Posterior cingulate gyrus (tissue), 11 donors: ENCODE measurements around the gene BTBD19.
"Not testable (repeated sequence)": the region's sequence is repeated elsewhere in the genome, so short reads cannot be mapped to it uniquely, and the experiment has no call there.

Source experiments
- DNase-seq, 10 donors: peaks; one replicate each; pipeline versions ENCODE4 v3.0.0 to v3.0.0-alpha.2; 2020 to 2021; ENCODE audit warnings: mixed read lengths in 3 of 10
- intact Hi-C: fragments of 100-400 bp; cut with DNase I; formaldehyde crosslinking; loops from one replicate; pipeline ENCODE4 v1.15.1; 2023

Gene BTBD19, protein sequence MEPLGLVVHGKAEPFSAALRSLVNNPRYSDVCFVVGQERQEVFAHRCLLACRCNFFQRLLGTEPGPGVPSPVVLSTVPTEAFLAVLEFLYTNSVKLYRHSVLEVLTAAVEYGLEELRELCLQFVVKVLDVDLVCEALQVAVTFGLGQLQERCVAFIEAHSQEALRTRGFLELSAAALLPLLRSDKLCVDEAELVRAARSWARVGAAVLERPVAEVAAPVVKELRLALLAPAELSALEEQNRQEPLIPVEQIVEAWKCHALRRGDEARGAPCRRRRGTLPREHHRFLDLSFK

DNA sequence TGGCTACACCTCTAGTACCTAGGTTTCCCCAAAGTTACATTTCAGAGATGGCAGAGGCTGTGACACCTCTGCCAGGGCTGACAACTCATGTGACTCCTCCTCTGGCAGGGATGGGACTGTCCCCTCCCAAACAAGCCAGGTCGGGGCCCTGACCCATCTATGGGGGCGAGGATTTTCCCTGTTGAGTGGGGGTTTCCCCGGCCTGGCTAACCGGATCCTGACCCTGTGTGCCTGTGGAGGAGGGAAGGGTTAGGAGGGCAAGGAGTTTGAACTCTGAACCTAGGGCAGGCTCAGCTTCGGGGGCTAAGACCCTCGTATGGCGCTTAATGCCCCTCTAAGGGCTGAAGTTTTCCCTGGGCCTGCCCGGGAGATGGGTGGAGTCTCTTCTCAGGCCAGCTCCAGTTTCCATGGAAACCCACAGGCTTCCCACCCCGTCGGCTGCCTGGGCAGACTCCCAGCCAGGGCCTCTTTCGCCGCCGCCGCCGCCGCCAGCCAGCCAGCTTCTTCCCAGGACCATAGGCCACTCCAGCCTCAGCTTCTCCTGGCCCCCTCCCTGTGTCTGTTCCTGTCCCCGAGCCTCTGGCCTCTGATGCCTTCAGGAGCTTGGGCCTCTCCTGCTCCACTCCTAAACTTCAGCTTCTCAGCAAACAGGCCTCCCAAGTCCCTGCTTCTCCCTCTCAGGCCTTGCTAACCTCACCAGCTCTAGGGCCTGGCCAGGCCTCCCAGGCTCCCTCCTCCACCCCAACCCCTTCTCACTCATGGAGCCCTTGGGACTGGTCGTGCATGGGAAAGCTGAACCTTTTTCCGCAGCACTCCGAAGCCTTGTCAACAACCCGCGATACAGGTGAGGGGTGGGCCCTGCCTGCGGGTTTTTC, at the start of gene BTBD19:
Gene BTBD19, plus strand, starts transcription at position 461 of the 875 bp plus-strand sequence. Its CDS starts 298 bp downstream, at position 759.
- intact Hi-C loops: no loop called here
- peak in 9 of 10 donors; percentile 75 to 98 (median 79) for DNase-seq

DNA sequence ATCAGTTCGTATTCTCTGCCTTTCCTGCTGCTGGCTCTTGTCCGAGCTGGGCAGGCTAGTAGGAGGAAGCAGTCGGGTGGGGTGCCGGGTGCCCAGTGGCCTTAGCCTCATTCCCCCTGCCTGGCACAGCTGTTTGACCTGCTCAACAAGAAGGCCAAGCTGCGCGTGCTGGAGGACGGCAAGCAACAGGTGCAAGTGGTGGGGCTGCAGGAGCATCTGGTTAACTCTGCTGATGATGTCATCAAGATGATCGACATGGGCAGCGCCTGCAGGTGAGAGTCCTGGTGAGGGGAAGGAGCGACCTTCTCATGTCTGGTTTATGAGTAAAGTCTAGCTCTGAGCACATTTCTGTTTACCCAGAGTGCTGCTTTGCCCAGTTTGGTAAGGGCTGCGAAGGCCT, 49.2 kb upstream of the BTBD19 start:
- DNase-seq: no peak
- intact Hi-C loops: no loop called here

DNA sequence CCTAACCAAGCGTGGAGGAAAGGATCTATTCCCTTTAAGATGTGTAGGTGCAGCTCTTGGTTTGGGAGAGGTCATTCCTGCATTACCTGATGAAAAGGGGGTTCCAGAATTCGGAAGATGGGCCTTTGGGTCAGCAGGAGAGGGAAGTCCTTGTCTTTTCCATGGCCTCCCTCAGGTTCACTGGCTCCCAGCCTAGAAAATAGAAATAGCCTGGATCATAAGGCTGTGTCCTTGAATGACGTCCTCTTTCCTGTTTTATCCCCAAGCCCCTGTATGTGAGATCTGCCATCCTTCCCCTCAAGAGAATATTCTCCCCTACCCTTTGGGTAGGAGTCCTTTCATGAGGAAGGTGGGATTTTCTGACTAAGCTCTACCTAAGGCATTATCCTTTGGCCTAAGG, 47.4 kb upstream of the BTBD19 start:
- intact Hi-C loops: no loop called here
- no peak for DNase-seq

DNA sequence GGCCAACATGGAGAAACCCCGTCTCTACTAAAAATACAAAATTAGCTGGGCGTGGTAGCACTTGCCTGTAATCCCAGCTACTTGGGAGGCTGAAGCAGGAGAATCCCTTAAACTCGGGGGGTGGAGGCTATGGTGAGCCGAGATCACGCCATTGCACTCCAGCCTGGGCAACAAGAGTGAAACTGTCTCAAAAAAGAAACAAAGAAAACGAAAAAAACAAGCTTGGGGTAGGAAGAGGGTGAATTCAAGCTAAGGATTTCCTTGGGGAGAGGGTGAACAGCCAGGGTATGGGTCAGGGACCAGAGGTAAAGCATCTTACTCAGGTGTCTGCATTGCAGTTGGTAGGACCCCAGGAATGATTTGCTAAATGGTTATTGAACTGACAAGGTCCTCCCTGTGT, 41.9 kb upstream of the BTBD19 start:
- intact Hi-C loops, DNase-seq: not testable (repeated sequence)

DNA sequence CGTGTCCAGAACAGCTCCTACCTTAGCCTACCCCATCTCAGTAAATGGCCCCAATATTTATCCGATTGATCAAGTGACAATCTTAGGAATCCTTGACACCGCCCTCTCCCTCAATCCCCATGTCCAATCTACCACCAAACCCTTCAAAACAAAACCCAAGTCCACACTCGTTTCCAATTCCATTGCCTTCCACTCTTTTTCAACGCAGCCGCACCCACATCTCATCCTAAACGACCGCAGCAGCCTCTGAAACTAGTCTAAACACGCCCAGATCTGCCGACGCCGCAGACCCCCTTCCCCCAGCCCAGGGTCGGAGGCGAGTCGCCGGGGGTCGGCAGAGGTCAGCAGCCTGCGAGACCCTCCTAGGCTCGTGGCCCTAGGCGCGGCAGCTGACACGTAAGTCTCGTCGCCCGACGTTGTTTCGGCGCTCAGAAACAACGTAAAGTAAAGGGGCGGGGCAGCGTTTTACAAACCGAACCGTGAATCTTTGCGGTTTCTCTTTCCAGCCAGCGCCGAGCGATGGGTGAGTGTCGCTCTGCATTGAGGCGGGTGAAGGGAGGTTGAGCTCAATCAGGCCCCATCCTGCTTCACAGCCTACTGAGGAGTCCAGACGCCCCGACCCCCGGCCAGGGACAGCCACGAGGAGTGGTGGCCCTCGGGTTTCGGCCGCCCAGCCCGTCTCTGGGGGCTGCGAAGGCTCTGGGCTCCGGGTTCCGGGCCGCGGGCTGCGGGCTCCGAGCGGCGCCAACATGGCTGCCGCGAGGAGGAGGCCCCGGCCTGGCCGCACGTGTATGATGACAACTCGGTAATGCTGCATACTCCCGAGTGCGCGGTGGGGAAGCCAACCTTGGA, 33.0 kb upstream of the BTBD19 start, which contains the start of gene RPS8:
Gene RPS8, plus strand, starts transcription at position 463 of the 852 bp plus-strand sequence. Its CDS starts 57 bp downstream, at position 520.
- DNase-seq: peak; percentile 86 to 98 (median 90)
- intact Hi-C loops: loop anchor here (2.0 kb wide), 1 partner anchor 37 kb away; the partner anchor contains the start of gene KIF2C

DNA sequence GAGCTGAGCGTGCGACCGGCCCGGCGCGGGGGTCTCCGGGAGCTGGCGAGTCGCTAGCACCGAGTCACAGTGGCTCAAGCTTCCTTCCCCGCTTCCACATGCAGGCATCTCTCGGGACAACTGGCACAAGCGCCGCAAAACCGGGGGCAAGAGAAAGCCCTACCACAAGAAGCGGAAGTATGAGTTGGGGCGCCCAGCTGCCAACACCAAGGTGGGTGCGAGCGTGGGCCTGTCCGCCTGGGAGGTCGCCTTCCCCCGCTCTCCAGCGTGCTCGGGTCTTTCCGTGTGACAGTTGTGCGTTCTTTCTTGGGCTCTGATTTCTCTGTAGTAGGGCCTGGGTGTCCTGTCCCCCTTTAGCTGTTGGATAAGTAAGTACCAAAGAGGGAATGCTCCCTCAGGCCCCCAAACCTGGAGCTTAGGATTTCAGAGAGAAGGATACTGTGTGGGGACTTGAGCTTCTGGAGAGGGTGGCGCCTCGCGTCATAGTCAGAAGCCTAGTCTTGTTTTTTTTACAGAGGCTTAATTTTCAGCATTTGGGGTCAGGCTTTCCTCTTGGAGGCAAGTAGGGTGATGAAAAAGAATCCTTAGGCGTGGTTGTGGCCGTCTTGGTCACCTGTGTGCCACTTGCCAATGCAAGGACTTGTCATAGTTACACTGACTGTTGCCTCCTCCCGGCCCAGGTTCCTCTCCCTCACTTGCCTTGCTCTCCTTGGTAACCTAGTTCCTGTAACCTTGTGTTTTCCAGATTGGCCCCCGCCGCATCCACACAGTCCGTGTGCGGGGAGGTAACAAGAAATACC, 32.2 kb upstream of the BTBD19 start:
- DNase-seq: peak in 2 of 10 donors; percentile 27 to 85
- intact Hi-C loops: loop anchor here (2.0 kb wide), 1 partner anchor 37 kb away; the partner anchor contains the start of gene KIF2C

DNA sequence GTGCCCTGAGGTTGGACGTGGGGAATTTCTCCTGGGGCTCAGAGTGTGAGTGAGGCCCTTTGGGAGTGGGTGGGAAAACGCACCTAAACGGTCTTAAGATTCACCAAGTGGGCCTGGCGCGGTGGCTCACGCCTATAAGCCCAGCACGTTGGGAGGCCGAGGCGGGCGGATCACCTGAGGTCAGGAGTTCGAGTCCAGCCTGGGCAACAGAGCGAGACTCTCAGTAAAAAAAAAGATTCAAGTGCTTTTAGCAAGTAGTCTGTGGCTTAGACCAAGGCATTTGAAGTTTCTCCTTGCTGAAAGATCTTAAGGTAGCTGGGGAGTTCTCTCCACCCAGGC, 31.6 kb upstream of the BTBD19 start:
- no peak for DNase-seq
- intact Hi-C loops: no loop called here

DNA sequence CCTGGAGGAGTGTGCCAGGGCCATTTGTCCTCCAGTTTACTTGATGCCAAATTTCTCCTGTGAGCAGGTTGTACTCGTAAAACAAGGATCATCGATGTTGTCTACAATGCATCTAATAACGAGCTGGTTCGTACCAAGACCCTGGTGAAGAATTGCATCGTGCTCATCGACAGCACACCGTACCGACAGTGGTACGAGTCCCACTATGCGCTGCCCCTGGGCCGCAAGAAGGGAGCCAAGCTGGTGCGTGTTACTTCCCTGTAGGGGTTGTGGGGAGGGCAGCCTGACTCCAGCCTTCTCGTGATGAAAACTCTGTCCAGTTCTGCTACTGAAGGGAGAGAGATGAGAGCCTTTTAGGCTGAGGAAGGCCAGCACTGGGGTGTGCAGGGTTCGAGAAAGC, 30.8 kb upstream of the BTBD19 start:
- intact Hi-C loops: no loop called here
- DNase-seq: peak in 2 of 10 donors; percentile 31 to 53

DNA sequence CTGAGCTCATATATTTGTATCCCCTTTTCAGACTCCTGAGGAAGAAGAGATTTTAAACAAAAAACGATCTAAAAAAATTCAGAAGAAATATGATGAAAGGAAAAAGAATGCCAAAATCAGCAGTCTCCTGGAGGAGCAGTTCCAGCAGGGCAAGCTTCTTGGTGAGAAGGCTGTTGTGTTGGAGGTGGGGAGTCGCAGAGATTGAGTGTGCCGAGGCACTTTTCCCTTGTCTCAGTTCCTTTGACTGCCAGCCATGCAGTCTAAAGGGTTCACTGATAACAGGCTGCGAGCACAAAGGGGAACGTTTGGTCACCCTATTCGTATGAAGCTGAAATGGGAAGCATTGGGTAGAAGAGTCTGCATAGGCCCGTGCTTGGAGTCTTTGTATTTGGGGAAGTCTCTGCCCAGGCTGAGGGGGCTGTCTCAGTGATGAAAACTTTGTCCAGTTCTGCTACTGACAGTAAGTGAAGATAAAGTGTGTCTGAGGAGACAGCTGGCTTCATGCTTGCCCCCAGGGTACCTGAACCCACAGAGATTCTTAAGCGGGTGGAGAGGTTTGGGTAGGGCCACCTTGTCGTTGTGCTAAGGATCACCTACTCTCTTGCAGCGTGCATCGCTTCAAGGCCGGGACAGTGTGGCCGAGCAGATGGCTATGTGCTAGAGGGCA, 30.2 kb upstream of the BTBD19 start:
- DNase-seq: peak in 1 of 10 donors; percentile 44
- intact Hi-C loops: no loop called here

DNA sequence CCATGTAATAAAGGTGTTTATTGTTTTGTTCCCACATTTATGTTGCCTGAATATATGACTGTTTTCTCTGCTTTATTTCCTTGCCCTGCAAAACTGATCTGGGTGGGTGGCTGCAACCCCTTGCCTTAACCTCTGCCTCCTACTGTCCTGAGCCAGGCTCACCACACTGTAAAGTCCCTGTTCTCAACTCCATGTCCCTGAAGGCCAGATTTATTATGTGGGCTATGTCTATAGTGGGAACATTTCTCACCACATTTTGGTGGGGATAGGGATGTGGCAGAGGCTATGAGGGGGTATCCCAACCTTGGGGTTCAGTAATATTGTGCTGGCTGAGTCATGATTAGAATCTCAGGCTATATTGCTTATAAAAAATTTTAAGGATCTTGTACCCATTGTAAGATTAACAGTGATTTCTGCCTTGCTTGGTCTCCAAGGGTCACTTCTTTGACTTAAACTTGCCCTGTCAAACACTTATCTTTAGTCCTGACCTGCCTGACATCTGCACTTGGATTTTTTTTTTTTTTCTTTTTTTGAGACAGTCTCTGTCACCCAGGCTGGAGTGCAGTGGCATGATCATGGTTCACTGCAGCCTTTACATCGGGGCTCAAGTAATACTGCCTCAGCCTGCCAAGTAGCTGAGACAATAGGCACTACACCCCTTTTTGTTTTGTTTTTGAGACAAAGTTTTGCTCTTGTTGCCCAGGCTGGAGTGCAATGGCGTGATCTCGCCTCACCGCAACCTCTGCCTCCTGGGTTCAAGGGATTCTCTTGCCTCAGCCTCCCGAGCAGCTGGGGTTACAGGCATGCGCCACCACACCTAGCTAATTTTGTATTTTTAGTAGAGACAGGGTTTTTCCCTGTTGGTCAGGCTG, 29.4 kb upstream of the BTBD19 start:
- intact Hi-C loops: no loop called here
- DNase-seq: peak in 1 of 10 donors; percentile 29

DNA sequence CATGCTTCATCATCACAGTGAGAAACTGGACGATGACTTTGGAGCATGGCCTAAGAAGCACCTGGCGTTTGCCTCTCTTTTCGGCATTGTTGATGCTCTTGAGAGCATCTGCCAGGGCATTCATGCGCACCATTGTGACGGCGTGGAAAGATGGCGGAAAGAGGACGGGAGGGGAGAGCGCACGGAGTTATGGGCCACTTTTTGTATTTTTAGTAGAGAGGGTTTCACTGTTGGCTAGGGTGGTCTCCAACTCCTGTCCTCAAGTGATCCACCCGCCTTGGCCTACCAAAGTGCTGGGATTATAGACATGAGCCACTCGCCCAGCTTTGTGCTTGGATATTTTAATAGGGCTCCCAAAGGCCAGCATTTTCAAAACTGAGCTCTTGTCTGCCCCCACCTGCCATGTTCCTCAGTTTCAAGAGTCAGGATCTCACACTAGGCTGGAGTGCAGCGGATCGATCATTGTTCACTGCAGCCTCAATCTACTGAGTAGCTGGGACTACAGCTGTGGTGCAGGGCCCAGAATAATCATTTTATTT, 27.7 kb upstream of the BTBD19 start:
- DNase-seq: no peak
- intact Hi-C loops: no loop called here

DNA sequence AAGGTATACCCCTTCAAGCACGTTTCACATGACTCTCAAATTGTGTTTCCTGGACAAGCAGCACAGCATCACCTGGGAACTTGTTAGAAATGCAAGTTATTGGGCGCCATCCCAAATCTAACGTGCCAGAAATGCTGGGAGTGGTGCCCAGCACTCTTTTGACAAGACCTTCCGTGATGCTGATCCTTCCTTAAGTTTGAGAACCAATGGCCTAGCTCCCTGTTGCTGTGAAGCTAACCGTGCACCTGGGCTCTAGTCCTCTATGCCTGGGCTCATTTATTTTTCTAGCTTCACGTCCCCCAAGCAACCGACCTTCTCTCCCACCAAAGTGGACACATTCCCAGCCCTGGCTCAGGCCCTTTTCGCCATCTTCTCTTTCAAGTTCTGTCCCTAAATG, 24.6 kb upstream of the BTBD19 start:
- peak in 1 of 10 donors; percentile 4 for DNase-seq
- intact Hi-C loops: no loop called here

DNA sequence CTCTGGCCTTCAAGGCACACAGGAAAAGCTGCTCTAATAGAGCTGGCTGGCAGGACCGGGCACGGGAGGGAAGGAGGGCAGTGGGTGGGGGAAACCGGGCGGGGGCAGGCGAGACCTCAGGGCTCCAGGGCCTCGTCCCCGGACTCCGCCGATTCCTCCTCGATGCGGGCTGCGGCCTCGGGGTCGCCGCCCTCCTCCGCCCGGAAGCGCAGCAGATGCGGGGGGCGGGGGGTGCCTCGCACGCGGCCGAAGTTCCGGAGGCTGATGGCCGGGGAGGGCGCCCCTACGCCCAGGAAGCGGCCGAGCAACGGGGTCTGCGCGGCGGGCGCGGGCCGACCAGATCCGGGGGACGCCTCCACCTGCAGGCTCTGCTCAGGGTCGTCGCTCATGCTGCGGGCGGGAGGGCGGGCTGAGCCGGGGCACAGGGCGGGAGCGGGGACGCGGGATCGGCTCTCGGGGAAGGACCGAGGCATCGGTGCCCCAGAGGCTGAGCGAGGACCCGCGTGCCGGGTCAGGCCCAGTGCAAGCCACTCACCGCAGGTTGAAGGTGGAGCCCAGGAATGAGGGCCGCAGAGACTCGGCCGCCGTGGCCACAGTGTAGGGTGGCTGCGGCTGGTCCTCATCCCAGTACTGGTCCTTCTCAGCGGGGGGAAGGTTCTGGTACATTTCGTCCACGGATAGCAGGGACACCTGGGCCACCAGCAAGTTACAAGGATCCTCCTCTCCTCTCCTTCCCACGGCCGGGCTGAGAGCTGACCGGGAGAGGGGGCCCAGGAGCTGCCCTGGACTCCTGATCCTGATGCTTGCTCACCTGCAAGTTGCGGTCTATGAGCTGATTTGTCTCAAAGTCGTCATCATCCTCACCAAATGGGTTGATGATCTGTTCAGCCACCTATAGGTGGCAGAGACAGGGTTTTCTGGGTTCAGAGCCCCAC, 24.0 kb upstream of the BTBD19 start:
- intact Hi-C loops: no loop called here
- peak in 3 of 10 donors; percentile 67 to 80 (median 74) for DNase-seq

DNA sequence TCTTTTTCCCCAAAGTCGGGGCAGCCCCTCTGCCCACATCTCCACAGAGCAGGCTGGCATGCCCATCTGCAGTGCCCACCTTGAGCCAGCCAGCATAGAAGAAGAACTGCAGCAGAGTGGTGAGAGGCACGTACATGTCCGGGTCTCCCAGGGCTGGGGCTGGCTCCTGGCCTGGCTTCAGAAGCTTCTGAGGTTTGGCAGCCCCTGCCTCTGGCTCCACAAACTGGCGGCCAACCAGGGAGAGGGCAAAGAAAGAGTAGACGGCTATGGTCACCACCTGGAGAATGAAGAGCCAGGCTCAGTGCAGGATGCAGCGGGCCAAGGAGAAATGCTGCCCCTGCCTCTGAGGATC, 23.3 kb upstream of the BTBD19 start:
- intact Hi-C loops: no loop called here
- DNase-seq: peak in 3 of 10 donors; percentile 50 to 68 (median 64)

DNA sequence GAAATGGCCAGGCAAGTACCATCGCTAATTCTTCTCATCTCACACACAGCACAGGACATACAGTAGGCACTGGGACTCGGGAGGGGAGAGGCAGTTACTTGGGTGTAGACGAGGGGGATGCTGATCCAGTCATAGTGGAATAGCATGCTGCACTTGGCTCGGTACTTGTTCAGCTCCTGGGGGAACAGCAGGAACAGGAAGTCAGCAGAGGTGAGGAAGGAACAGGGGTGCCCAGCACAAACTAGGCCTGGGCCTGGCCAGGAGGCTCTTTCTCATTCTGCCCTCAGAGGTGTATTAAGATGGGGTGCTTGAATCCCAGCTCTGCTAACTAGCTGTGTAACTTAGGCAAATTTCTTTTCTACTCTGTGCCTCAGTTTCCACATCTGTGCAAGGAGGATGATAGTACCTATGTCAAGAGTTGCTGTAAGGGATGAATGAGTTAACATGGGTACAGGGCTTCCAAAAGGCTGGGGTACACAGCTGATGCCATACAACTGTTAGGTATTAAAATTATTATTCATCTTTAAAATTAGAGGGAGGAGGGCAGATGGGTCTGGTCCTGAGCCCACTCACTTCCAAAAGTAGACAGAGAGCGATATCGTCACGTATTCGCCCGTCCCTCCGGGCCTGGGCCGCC, 22.7 kb upstream of the BTBD19 start:
- DNase-seq: peak in 3 of 10 donors; percentile 35 to 45 (median 43)
- intact Hi-C loops: no loop called here

DNA sequence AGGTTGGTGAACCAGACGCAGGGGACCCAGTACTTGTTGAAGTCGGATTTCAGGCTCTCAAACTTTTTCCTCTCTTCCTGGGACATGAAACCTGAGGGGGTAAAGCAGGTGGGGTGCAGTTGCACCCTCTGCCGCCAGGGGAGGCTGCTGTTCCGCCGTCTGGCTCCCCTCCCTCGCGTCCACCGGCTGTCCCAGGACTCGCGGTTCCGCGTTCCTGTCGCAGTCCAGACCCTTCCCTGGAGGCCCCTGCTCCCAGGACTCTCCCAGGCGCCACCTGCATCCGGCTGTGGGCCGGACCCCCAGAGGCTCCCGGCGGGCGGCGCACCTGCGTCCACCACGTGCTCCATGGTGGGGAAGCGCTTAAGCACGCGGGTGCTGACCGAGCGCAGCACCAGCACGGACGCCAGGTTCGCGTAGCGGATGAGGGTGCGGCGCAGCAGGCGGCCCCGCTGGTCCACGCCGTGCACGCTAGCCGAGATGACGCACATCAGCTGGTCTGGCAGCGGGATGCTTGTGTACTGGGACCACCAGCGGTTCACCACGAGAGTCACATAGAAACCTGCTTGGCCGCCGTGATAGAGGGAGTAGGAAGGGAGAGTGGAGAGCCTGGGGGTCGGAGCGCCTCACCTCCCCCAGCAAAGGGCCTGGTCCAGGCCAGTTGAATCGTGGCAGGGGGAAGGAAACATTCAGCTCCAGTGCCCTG, 22.0 kb upstream of the BTBD19 start:
- DNase-seq: peak in 7 of 10 donors; percentile 41 to 90 (median 59)
- intact Hi-C loops: no loop called here
